GM21528 (cell line): ENCODE results near the gene DIMT1.
A peak's percentile ranks its signal among the peaks of the same experiment; 100 is the strongest.

Experiments
- ATAC-seq: cut with Tn5 transposase; IDR thresholded peaks from one replicate; pipeline ENCODE4 v1.9.1; 2021; ENCODE audit warnings: mild to moderate bottlenecking, moderate library complexity; ENCODE audit not compliant: unreplicated experiment, low FRiP score

Gene DIMT1

DNA sequence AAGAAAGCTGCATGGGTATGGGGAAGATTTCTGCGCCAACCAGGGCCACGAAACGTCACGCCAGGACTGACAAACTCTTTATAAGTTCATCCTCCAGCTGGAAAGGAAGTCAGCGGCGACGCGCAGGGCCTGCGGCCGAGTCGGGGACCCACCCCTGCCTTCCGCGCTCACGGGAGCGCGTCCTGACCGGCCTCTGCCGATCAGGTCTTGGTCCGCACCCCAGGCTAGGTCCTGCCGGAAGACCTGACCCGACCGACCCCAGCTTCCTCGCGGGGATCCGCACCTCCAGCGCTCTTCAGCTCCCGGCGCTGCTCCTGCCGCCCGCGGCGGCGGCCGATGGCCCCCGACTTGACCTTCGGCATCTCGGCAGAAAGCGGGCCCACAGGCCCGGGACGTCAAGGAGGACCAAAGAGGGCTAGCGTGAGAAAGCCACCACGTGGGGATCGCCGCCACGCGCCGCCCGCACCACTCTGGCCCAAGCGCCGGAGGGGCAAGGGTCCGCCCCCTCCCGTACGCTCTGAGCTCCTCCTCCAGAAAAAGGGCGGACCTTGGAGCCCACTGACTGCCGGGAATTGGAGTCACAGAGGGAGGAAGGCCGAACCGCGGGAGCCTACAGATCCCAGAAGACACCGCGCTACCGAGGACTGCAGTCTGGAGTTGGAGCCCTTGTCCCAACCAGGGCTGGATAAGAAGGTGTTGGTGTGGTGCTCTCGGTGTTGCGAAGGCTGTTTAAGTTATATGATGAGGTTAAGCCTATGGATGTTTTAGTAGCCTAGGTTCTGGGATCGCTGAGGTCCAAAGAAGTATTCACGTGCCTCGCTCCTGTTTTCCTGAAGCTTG is at the start of gene DIMT1:
DIMT1 (minus strand) TSS at position 495 of the 840 bp plus-strand sequence; CDS start at position 362, 133 bp downstream.
- ATAC-seq: peak; percentile 97

DNA sequence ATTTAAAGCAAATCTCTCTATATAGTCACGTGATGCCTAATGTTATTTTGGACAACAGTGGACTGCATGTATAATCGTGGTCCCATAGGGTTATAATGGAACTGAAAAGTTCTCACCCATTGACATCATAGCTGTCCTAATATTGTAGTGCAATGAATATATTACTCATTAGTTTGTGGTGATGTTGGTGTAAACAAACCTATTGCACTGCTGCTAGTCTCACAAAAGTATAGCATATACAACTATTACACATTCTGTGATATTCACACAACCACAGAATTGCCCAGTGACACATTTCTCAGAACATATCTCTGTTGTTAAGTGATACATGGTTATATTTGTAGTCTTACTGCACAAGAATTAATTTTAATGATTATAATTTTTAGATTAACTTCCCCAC is 46.6 kb upstream of the DIMT1 start:
- ATAC-seq: no peak

DNA sequence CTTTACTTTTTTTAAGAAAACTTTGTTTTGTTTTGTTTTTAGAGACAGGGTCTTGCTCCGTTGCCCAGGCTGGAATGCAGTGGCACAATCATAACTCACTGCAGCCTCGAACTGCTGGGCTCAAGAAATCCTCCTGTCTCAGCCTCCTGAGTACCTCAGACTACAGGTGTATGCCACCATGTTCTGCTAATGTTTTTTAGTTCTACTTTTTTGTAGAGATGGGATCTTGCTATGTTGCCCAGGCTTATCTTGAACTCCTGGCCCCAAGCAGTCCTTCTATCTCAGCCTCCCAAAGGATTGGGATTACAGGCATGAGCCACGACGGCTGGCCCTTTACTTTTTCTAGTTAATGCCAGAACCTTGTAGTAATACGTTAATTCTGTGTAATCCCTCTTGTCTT is 44.8 kb upstream of the DIMT1 start:
- no peak for ATAC-seq

DNA sequence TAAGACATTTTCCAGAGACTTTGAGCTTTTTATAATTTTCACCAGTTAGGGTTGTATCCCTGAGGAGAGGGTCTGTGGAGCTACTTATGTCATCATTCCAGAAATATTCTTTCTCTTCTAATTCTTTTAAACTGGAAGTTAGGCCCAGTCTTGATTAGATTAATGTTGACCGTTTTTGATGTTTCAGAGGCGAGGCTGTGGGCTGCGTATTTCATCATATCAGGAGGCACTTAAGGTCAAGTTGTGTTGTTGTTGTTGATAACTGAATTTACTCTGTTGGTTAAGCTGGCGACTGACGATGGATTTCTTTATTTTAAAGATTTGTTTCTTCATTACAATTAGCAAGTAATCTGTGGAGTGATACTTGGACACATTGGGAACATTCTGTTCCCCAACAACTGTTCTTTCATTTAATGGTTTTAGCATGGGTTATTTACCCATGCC is 28.9 kb upstream of the DIMT1 start:
- no peak for ATAC-seq

DNA sequence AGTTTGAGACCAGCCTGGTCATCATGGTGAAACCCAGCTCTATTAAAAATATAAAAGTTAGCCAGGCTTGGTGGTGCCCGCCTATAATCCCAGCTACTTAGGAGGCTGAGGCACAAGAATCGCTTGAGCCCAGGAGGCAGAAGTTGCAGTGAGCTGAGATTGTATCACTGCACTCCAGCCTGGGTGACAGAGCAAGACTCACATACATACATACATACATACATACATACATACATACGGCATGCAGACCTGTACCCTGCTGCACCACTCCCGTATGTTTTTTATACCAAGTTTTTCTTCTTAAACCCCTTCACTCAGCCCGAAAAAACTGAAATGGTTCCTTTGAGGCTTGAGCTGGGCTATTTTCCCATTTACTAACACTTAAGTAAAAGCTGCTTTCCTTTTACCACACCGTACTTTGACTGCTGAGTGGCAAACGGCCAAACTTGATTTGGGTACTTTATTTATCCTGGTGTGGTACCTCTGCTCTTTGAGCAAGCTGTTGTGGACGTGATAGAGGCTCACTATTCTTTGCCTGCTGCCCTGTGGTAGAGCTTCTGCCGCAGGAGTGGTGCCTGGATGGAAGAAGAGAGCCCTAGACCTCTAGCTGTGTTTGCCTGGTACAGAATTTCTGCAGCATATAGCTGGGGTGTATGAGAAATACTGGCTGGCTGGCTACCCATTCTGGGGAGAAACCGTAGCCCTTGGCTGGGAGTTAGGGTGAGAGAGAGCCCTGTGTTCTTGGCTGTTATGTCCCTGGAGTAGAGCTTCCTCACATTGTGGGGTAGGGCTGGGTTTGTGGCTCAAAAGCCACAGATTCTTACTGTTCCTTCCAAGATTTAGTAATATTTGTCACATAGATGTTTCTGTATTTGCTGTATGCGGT is 28.3 kb upstream of the DIMT1 start:
- no peak for ATAC-seq

DNA sequence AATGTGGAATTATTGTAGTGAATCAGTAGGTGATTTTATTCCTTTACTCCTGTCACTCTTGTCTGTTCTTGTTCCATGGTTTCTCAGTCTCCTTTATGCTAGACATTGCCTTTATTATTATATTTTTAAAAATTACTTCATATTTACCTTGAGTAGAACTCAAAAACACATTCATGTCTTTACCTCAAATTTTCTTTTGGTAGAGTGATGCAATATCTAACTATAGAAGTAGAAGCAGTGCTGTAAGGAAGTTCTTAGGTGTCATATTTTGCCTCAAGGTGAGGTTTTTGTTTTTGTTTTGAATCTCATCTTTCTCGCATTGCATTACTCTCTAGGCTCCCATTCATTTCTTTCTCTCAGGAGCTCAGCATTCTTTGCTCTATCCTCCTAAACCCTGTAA is 21.1 kb upstream of the DIMT1 start:
- no peak for ATAC-seq

DNA sequence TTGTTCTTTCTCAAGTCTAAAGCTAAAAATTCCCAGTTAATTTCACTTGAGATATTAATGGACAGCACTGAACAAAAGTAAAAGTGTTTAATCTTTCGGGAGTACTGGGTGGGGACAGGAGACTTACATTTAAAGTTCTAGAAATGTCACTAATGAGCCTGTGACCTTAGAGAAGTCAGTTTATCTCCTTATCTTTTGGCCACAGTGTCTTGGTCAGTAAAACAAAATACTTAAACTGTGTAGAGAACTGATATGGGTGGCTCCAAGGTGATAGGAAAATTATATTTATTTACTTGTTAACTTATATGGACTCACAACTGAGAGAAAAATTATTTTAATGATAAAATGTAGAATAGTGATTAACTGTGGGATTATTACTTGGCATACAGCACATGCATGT is 17.7 kb upstream of the DIMT1 start:
- no peak for ATAC-seq

DNA sequence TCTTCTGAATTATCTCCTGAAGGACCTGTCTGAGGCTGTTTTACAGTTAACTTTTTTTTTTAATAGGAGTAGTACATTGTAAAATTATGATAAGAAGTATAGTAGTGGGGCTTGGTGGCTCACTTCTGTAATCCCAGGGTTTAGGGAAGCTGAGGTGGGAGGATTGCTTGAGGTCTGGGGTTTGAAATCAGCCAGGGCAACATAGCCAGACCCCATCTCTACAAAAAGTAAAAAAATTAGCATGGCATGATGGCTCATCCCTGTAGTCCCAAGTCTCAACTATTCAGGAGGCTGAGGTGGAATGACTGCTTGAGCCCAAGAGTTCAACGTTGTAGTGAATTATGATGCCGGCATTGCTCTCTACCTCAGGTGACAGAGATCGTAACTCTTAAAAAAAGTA is 15.9 kb upstream of the DIMT1 start:
- no peak for ATAC-seq

DNA sequence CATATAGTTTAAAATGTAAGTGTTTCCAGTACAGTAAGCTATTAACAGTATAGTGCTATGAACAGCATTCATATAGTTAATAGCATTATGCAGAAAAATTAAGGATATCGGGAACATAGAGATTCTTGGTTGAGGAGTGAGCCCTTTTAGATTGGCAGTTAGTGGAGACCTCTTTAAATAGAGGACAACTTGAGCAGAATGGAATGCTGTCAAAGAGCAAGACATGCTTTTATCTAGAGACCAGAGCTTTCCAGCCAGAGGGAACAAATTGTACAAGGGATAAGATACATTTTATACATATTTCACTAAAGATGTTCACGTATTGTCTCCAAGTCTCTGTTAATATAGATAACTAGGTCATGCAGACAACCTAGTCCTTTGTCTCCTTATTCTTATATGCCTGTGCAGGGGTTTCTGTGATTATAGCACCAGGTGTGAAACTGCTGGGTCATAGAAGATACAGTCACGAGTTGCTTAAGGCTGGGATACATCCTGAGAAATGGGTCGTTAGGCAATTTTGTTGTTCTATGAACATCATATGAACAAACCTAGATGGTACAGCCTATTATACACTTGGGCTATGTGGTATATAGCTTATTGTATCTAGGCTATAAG is 14.9 kb upstream of the DIMT1 start:
- no peak for ATAC-seq

DNA sequence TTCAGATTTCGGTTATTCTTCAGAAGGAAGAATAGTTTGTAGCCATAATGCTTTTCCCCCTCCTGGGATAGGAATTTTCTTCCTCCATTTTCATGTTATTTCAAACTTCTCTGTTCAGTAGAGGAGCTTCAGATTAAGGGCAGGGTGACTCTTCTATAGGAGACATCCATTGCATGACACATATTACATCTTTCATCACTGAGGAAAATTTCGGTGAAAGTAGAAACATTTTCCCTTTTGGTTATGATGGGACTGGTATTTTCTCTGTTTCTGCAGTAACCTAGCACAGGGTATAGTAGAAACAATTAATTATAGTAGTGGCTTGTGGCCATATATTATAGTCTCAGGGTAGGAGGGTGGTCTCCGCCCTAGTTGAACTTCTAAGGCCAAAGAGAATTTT is 10.0 kb upstream of the DIMT1 start:
- ATAC-seq: no peak

DNA sequence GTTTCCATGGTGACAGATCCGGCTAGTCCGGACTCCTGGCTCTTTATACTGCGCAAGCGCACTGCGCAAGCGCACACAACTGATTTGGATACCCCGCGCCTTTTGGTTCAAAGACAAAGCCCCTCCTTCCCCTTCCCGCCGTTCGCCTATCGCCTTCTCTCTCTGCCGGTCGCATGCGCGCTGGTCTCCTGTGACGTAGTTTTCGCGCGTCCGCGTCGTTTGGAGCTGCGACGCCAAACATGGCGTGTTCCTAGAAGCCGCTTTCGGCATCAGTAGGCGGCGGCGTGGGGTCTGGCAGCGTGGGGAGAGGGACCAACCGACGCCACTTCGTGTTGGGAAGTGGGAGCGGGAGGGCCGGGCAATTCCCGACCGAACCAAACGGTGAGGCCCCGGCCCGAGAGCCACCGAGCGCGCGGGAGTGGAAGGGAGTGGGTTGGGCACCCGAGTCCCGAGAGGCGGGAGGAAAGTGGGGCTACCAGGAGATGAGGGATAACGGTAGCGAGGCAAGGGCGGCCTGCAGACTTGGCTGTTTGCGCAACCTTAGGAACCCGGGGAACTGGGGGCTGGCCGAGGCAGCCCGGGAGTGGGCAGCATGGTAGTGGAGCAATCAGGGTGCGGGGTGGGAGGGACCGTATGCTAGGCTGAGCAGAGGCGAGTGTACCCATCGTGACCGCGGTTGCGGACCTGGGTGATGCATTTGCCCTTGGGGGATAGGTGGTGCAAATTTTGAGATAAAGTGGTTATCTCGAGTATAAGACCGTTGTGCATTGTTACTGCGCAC is 9.0 kb upstream of the DIMT1 start, which contains the start of gene IPO11:
IPO11 (plus strand) TSS at position 215 of the 781 bp plus-strand sequence. CDS start 24,517 bp downstream, outside the sequence.
- ATAC-seq: peak; percentile 95

DNA sequence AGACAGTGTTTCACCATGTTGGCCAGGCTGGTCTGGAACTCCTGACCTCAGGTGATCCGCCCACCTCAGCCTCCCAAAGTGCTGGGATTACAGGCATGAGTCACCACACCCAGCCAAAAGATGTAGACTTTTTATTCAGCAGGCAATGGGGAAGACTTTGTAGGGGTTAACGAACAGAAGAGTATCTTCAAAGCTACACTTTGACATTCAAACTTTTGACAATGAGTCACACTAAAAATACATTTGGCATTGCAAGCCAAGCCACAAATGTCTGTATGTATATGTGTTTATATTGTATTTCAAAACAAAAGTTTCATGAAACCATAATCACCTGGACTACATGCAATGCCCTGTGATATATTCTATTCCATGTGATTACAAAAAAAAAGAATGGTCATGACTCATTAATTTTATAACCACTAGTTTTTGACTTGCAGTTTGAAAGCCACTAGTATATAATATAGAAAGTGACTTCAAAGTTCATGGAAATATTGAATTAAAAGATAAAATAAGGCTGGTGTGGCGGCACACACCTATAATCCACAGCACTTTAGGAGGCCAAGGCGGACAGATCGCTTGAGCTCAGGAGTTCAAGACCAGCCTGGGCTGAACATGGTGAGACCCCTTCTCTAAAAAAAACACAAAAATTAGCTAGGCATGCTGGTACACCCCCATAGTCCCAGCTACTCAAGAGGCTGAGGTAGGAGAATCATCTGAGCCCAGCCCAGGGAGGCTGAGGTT is 8.3 kb downstream of the DIMT1 start:
- ATAC-seq: no peak

DNA sequence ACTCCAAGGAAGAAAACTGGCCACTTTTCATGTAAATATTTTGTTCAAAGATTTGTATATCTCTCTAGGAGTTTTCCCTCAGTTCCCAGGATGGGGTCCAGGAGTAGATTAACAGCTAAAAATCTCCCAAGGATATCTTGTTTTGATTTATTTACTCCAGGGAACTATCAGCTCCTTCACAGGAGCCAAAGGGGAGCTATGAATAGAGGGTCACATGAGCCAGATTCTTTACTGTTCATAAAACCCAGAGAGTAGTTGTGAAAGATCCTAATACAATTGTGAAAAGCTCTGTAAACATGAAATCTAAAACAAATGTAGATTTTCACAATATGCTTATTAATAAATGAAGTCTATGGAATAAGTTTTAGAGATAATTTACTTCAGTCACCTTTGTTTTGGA is 16.9 kb downstream of the DIMT1 start:
- no peak for ATAC-seq

DNA sequence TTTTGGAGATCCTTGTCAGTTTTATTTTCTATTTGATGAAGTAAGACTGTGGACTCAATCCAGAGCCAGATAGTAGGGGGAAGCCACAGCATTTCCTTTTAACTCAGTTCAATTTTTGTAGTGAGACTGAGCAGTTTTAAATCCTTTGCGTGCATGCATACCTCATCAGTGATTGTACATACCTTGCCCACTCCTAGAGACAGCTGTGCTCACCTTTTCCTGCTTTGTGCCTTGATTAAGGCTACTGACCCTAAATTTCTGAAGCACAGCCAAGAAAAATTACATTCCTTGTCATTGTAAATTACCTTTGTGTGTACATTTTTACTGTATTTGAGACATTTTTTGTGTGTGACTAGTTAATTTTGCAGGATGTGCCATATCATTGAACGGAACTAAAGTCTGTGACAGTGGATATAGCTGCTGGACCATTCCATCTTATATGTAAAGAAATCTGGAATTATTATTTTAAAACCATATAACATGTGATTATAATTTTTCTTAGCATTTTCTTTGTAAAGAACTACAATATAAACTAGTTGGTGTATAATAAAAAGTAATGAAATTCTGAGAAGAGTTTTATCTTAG is 17.8 kb downstream of the DIMT1 start:
- ATAC-seq: no peak

DNA sequence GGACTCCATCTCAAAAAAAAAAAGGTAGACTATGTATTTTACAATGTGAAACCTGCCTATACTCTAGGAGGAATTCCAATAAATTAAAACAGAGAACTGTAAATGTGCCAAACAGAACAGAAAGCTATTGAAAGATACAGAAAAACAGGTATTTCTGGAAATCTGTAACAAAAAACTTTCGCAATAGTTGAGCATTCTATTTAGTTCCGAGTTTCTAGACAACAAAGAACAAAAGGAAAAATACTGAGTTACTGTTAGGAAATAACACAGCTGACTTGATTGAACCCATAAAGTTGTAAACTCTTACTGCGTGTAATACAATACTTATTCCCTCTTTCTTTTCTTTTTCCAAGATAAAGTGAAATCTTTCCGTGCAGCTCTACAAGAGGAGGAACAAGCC is 18.6 kb downstream of the DIMT1 start:
- no peak for ATAC-seq

DNA sequence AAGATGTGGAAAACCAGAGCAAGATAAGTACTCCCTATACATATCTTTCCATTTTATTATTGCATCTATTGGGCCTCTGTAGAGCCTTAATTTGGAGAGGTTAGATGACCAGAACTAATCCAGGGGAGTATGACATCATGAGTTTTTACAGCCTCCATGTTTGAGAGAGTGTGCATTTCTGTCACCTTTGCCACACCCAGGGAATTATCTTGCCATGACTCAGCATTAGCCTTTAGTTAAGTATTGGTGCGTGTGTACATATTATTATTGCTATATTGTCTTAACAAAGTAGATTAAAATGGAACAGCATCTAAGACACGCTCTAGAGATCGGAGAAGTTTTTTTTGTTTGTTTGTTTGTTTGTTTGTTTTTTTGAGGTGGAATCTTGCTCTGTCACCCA is 27.6 kb downstream of the DIMT1 start:
- no peak for ATAC-seq

DNA sequence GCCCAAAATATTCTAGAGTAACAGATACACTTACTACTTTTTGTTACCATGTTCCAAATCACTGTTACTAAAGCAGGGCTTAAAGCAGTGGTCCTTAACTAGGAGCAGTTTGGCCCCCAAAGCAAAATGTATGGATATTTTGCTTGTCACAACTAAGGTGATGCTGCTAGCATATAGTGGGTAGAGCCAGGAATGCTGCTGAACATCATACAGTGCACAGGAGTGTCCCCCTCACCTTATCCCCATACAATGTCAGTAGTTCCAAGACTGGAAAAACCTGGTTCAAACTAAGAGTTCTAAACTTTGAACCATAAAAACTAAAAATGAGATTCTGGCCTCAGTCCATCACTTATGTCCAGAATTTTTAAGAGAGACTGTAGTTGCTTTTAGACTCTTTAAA is 28.1 kb downstream of the DIMT1 start:
- ATAC-seq: no peak

DNA sequence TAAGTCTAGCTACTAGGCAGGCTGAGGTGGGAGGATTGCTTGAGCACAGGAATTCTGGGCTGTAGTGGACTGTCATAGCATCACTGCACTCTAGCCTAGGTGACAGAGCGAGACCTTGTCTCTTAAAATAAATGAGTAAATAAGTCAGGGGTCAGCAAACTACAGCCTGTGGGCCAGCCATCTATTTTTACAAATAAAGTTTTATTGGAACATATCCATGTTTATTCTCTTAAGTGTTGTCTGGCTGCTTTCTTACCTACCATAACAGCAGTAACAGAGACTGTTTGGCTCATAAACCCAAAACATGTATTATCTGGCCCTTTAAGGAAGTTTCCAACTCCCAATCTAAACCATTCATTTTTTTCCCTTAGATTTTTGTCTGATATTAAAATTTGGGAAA is 29.6 kb downstream of the DIMT1 start:
- no peak for ATAC-seq

DNA sequence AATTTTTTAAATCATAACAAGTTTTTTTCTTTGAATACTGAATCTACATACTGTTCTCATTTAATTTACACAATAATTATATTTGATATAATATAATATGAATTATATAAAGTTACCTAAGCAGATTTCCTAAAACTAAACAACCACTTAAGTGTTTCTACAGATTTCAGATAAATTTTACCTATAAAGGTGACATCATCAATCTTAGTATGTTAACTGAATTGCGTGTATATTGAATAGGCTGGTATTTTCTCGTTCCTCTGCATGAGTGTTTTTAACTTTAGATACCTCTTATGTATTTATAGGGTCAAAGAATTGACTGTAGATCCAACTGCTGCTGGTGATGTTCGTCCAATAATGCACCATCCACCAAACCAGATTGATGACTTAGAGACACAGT is 30.3 kb downstream of the DIMT1 start:
- no peak for ATAC-seq
